Measurements from ENCODE around the gene AGAP3.

AGAP3 gene

DNA sequence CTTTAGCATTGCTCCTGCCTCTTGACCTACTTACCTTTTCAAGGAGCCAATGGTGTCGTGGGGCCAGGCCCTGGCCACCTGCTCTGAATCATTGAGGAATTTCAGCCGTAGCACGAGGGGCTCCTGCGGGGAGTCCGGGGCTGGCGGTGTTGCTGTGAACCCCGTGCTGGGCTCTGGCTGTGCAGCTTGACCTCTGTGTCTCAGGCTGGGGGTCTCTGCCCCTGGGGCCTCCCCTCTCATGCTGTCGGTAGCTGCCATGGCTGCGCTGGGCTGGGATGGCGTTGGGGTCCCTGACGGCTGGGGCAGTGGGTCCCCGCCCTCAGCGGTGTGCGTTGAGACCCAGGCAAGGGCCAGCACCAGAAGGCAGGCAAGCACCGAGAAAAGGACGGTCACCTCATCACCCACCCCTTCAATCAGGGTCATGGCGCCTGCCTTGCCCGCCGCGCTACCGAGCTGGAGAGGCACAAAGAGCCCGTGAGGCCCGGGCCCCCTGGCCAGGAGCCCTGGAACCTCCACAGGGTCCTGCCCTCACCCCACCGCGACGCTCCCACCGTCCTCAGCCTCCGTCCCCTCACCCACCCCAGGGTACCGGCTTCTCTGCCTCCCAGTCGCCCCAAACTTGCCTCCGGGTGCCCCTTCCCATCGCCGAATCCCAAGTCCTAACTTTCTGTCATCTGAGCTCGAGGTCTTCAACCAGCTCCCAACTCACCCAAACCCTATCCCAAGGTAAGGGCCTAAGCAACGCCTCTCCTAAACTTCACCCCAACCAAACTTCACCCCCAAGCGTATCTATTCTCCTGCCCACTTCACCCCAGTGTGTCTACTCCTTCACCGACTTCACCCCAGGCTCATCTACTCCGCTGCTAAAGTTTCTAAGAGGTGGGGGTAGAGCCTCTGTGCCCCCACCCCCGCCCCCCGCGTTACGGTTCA, 3.9 kb upstream of the AGAP3 start:
- Histone ChIP-seq H3K27me3 (ENCODE audit: control insufficient read depth in 1 of 2, insufficient read depth in 2 of 2, low read length in 2 of 2) (no peaks in the 10 kb centered on the region), H3K9me3 (ENCODE audit: control insufficient read depth in 2 of 2, low read length in 2 of 2) (no peaks in the 10 kb centered on the region), H3K4me3 (ENCODE audit: low read length in 2 of 2) (peak overlapping the region; percentile 72 to 87), H3K4me1 (ENCODE audit: control insufficient read depth, insufficient read depth, low read length) (peaks cover 59% of the 10 kb centered on the region), H3K9ac (ENCODE audit: low read length in 2 of 2) (peak overlapping the region; percentile 81), H3K27ac (ENCODE audit: low read length) (peak overlapping the region; percentile 95), H3K36me3 (ENCODE audit: control insufficient read depth in 2 of 2, insufficient read depth in 2 of 2, low read length in 2 of 2) (no peaks in the 10 kb centered on the region)

GRCh38 chr7:151083071-151083823, 3.0 kb upstream of the AGAP3 start, which contains the start of gene TMUB1:
Gene TMUB1 (minus strand): TSS chr7:151083493. CDS start chr7:151082563, 930 bp downstream.
- Histone ChIP-seq H3K27me3 (ENCODE audit: control insufficient read depth in 1 of 2, insufficient read depth in 2 of 2, low read length in 2 of 2) (no peaks in the 10 kb centered on the region), H3K9ac (ENCODE audit: low read length in 2 of 2) (peak within 1 kb of the TSS; percentile 81), H3K4me3 (ENCODE audit: low read length in 2 of 2) (peak within 1 kb of the TSS; percentile 72 to 87), H3K9me3 (ENCODE audit: control insufficient read depth in 2 of 2, low read length in 2 of 2) (no peaks in the 10 kb centered on the region), H3K27ac (ENCODE audit: low read length) (peak within 1 kb of the TSS; percentile 95), H3K4me1 (ENCODE audit: control insufficient read depth, insufficient read depth, low read length) (peaks cover 63% of the 10 kb centered on the region), H3K36me3 (ENCODE audit: control insufficient read depth in 2 of 2, insufficient read depth in 2 of 2, low read length in 2 of 2) (no peaks in the 10 kb centered on the region)

DNA sequence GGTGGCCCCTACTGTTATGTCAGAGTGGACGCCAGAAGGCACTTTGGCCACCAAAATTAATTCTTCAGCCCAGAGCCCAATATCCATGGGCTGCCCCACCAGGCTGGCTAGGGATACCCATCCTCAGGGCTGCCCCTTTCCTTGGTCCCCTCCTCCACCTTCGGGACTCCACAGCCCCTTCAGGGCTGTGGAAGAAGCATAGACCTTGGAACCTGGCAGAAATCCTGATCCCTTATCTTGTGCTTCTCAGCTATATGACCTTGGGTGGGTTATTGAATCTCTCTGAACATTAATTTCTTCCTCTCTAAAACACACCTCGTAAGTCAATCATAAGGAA, 2.5 kb upstream of the AGAP3 start:
- H3K27ac ChIP-seq (ENCODE audit: low read length), result peak overlapping the region; percentile 95
- H3K9ac ChIP-seq (ENCODE audit: low read length in 2 of 2), result peak overlapping the region in 1 of 2 donors; percentile 81
- H3K4me1 ChIP-seq (ENCODE audit: control insufficient read depth, insufficient read depth, low read length), result peaks cover 63% of the 10 kb centered on the region

DNA sequence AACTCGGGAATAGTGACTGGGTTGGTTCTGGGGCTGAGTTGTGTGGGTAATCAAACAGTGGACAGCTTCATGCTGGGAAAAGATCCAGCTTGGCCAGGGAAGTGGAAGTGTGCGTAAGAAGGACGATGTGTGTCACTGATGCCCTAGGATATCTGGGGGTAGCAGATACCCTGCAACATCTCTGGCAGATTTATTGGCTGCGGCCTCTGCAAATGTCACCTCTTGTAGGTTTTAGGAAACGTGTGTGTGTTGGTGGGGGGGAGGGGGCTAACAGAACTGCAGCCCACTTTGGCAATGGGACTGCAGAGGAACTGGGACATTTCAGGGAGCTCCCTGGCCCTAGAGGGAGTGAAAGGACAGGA, 965 bp upstream of the AGAP3 start:
- Histone ChIP-seq H3K9ac (ENCODE audit: low read length in 2 of 2) (peak overlapping the region; percentile 51 to 60), H3K27me3 (ENCODE audit: control insufficient read depth in 1 of 2, insufficient read depth in 2 of 2, low read length in 2 of 2) (no peaks in the 10 kb centered on the region), H3K4me1 (ENCODE audit: control insufficient read depth, insufficient read depth, low read length) (peaks cover 66% of the 10 kb centered on the region), H3K27ac (ENCODE audit: low read length) (peak overlapping the region; percentile 86), H3K36me3 (ENCODE audit: control insufficient read depth in 2 of 2, insufficient read depth in 2 of 2, low read length in 2 of 2) (no peaks in the 10 kb centered on the region), H3K9me3 (ENCODE audit: control insufficient read depth in 2 of 2, low read length in 2 of 2) (no peaks in the 10 kb centered on the region), H3K4me3 (ENCODE audit: low read length in 2 of 2) (peak overlapping the region in 1 of 2 donors; percentile 76)

More for the DNA sequence above, 2.5 kb upstream of the AGAP3 start:
- Histone ChIP-seq H3K36me3 (ENCODE audit: control insufficient read depth in 2 of 2, insufficient read depth in 2 of 2, low read length in 2 of 2) (no peaks in the 10 kb centered on the region), H3K9me3 (ENCODE audit: control insufficient read depth in 2 of 2, low read length in 2 of 2) (no peaks in the 10 kb centered on the region), H3K4me3 (ENCODE audit: low read length in 2 of 2) (peak overlapping the region; percentile 72 to 87), H3K27me3 (ENCODE audit: control insufficient read depth in 1 of 2, insufficient read depth in 2 of 2, low read length in 2 of 2) (no peaks in the 10 kb centered on the region)

GRCh38 chr7:151086802-151087244, 548 bp downstream of the AGAP3 start:
- Histone ChIP-seq H3K27ac (ENCODE audit: low read length) (peak overlapping the region; percentile 96), H3K27me3 (ENCODE audit: control insufficient read depth in 1 of 2, insufficient read depth in 2 of 2, low read length in 2 of 2) (no peaks in the 10 kb centered on the region), H3K4me3 (ENCODE audit: low read length in 2 of 2) (peak overlapping the region; percentile 80 to 89), H3K9me3 (ENCODE audit: control insufficient read depth in 2 of 2, low read length in 2 of 2) (no peaks in the 10 kb centered on the region), H3K36me3 (ENCODE audit: control insufficient read depth in 2 of 2, insufficient read depth in 2 of 2, low read length in 2 of 2) (peaks cover 0 to under 1% of the 10 kb centered on the region in 2 donors), H3K9ac (ENCODE audit: low read length in 2 of 2) (peak overlapping the region; percentile 75 to 79), H3K4me1 (ENCODE audit: control insufficient read depth, insufficient read depth, low read length) (peaks cover 67% of the 10 kb centered on the region)

GRCh38 chr7:151087245-151088018, 1.2 kb downstream of the AGAP3 start:
- peaks cover 64% of the 10 kb centered on the region for H3K4me1 ChIP-seq (ENCODE audit: control insufficient read depth, insufficient read depth, low read length)
- peak overlapping the region; percentile 79 to 84 for H3K9ac ChIP-seq (ENCODE audit: low read length in 2 of 2)
- peak overlapping the region; percentile 96 for H3K27ac ChIP-seq (ENCODE audit: low read length)
- no peaks in the 10 kb centered on the region for H3K9me3 ChIP-seq (ENCODE audit: control insufficient read depth in 2 of 2, low read length in 2 of 2)
- H3K4me3 ChIP-seq (ENCODE audit: low read length in 2 of 2), result peak overlapping the region; percentile 80 to 89
- H3K27me3 ChIP-seq (ENCODE audit: control insufficient read depth in 1 of 2, insufficient read depth in 2 of 2, low read length in 2 of 2), result no peaks in the 10 kb centered on the region
- peaks cover 3% of the 10 kb centered on the region in 2 donors for H3K36me3 ChIP-seq (ENCODE audit: control insufficient read depth in 2 of 2, insufficient read depth in 2 of 2, low read length in 2 of 2)

- peak overlapping the region; percentile 96 for H3K27ac ChIP-seq (ENCODE audit: low read length)
- peak overlapping the region; percentile 80 to 89 for H3K4me3 ChIP-seq (ENCODE audit: low read length in 2 of 2)
- H3K4me1 ChIP-seq (ENCODE audit: control insufficient read depth, insufficient read depth, low read length), result peaks cover 61% of the 10 kb centered on the region
- peaks cover 3% of the 10 kb centered on the region in 2 donors for H3K36me3 ChIP-seq (ENCODE audit: control insufficient read depth in 2 of 2, insufficient read depth in 2 of 2, low read length in 2 of 2)
- no peaks in the 10 kb centered on the region for H3K27me3 ChIP-seq (ENCODE audit: control insufficient read depth in 1 of 2, insufficient read depth in 2 of 2, low read length in 2 of 2)
- no peaks in the 10 kb centered on the region for H3K9me3 ChIP-seq (ENCODE audit: control insufficient read depth in 2 of 2, low read length in 2 of 2)
- peak overlapping the region; percentile 79 to 84 for H3K9ac ChIP-seq (ENCODE audit: low read length in 2 of 2)
Observed at GRCh38 chr7:151088019-151088855, 2.0 kb downstream of the AGAP3 start.

GRCh38 chr7:151088856-151089699, 2.8 kb downstream of the AGAP3 start:
- H3K27ac ChIP-seq (ENCODE audit: low read length), result peak overlapping the region; percentile 96
- H3K4me1 ChIP-seq (ENCODE audit: control insufficient read depth, insufficient read depth, low read length), result peaks cover 60% of the 10 kb centered on the region
- no peaks in the 10 kb centered on the region for H3K27me3 ChIP-seq (ENCODE audit: control insufficient read depth in 1 of 2, insufficient read depth in 2 of 2, low read length in 2 of 2)
- H3K36me3 ChIP-seq (ENCODE audit: control insufficient read depth in 2 of 2, insufficient read depth in 2 of 2, low read length in 2 of 2), result peaks cover 3% of the 10 kb centered on the region in 2 donors
- H3K9me3 ChIP-seq (ENCODE audit: control insufficient read depth in 2 of 2, low read length in 2 of 2), result no peaks in the 10 kb centered on the region
- peak overlapping the region; percentile 79 to 84 for H3K9ac ChIP-seq (ENCODE audit: low read length in 2 of 2)
- H3K4me3 ChIP-seq (ENCODE audit: low read length in 2 of 2), result peak overlapping the region; percentile 80 to 89

Measured in stomach smooth muscle (tissue), 2 donors.